Measurements from ENCODE around the gene CHRNA5. TPM values are rescaled to one million over a fixed set of nuclear protein-coding genes. Genes with fewer than 3 reads are reported as not detected.
"Not testable (repeated sequence)": the region's sequence is repeated elsewhere in the genome, so short reads cannot be mapped to it uniquely, and the experiment has no call there.

The CHRNA5 gene
- total RNA-seq, 5 donors from 2014 or later (not counting 1 experiment from before 2014, with no cell fraction given): 0.37 to 1.1 (median 0.57) TPM

DNA sequence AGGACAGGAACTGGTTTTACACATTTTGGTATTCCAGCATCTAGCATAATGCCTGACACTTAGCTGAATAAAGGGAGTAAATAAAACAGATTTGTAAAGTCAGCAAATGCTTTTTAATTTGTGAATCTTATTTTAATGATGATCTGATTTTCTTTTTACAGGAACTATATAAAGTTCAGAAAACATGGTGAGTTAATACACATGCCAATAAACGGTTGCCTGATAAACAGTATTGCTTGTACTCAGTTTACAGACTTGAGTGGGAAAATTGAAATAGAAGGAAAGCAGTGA lies 23.6 kb upstream of the CHRNA5 start:
- peak overlapping the region; percentile 94 for H3K27ac ChIP-seq (ENCODE audit: low read length)
- Mint-ChIP-seq H3K4me1 (peaks cover 24 to 38% (median 35%) of the 10 kb centered on the region in 3 donors), H3K9me3 (no peaks in the 10 kb centered on the region), H3K27ac (peak overlapping the region; percentile 98), H3K36me3 (peaks cover 22% of the 10 kb centered on the region), H3K4me3 (peak overlapping the region; percentile 87 to 96 (median 96)), H3K27me3 (no peaks in the 10 kb centered on the region)
- H3K4me3 ChIP-seq (ENCODE audit: control insufficient read depth in 1 of 2, extremely low read depth in 1 of 2, low read length in 1 of 2): peak overlapping the region in 1 of 2 donors; percentile 83
- POLR2A ChIA-PET: no interaction called here
- H3K27me3 ChIP-seq (replicated peaks in 1 of 2; ENCODE audit: control insufficient read depth in 2 of 2, extremely low read depth in 1 of 2, insufficient read depth in 2 of 2, low read length in 1 of 2): no peaks in the 10 kb centered on the region
- WGBS (ENCODE audit: insufficient coverage): no CpG with 5 or more reads among the region's 1 CpG
- H3K9me3 ChIP-seq: no peaks in the 10 kb centered on the region
- no peak for DNase-seq
- peaks cover 16 to 28% of the 10 kb centered on the region in 2 experiments for H3K4me1 ChIP-seq (ENCODE audit: control insufficient read depth in 1 of 2, extremely low read depth in 1 of 2, insufficient read depth in 2 of 2, low read length in 2 of 2)
- ATAC-seq (replicated peaks in 1 of 4): no peak
- CTCF ChIA-PET: interaction anchor here in 1 of 2 donors (2.7 kb wide), 1 partner anchor 24 kb away, joined by 11 read pairs; the partner anchor contains the start of gene CHRNA5
- peaks cover 4 to 42% of the 10 kb centered on the region in 2 donors for H3K36me3 ChIP-seq (ENCODE audit: control insufficient read depth in 2 of 2, extremely low read depth in 1 of 2, insufficient read depth in 1 of 2, low read length in 1 of 2)

DNA sequence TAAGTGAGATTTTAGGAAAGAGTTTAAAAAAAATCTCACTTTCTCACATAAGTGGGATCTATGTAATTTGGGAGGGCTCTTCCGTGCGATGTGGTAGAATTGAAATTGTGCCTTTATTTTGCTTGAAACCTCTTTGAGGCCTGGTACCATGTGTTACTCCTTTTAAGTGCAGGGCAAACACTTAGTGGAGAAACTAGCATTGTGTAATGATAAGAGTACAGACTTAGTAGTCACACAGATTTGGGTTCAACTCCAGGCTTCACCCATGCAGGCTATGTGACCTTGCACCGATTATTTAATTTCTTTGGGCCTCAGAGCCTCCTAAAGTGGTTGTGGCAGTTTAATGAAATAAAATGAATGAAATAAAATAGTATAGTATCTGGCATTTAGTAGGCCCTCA lies 22.7 kb upstream of the CHRNA5 start:
- WGBS (ENCODE audit: insufficient coverage): no CpG with 5 or more reads among the region's 3 CpGs
- peaks cover 4 to 51% of the 10 kb centered on the region in 2 donors for H3K36me3 ChIP-seq (ENCODE audit: control insufficient read depth in 2 of 2, extremely low read depth in 1 of 2, insufficient read depth in 1 of 2, low read length in 1 of 2)
- no peaks in the 10 kb centered on the region for H3K27me3 ChIP-seq (replicated peaks in 1 of 2; ENCODE audit: control insufficient read depth in 2 of 2, extremely low read depth in 1 of 2, insufficient read depth in 2 of 2, low read length in 1 of 2)
- peaks cover 25% of the 10 kb centered on the region for H3K36me3 Mint-ChIP-seq
- DNase-seq: no peak
- H3K4me1 ChIP-seq (ENCODE audit: control insufficient read depth in 1 of 2, extremely low read depth in 1 of 2, insufficient read depth in 2 of 2, low read length in 2 of 2): peaks cover 16 to 28% of the 10 kb centered on the region in 2 experiments
- CTCF ChIA-PET: no interaction called here
- peak overlapping the region; percentile 36 to 96 (median 87) for H3K4me3 Mint-ChIP-seq
- no peak overlapping the region for H3K27ac ChIP-seq (ENCODE audit: low read length)
- H3K4me1 Mint-ChIP-seq: peaks cover 24 to 38% (median 35%) of the 10 kb centered on the region in 3 donors
- no peaks in the 10 kb centered on the region for H3K9me3 Mint-ChIP-seq
- POLR2A ChIA-PET: no interaction called here
- no peaks in the 10 kb centered on the region for H3K27me3 Mint-ChIP-seq
- H3K4me3 ChIP-seq (ENCODE audit: control insufficient read depth in 1 of 2, extremely low read depth in 1 of 2, low read length in 1 of 2): no peak overlapping the region
- peak overlapping the region in 1 of 2 donors; percentile 55 for H3K27ac Mint-ChIP-seq
- no peaks in the 10 kb centered on the region for H3K9me3 ChIP-seq
- no peak for ATAC-seq (replicated peaks in 1 of 4)

DNA sequence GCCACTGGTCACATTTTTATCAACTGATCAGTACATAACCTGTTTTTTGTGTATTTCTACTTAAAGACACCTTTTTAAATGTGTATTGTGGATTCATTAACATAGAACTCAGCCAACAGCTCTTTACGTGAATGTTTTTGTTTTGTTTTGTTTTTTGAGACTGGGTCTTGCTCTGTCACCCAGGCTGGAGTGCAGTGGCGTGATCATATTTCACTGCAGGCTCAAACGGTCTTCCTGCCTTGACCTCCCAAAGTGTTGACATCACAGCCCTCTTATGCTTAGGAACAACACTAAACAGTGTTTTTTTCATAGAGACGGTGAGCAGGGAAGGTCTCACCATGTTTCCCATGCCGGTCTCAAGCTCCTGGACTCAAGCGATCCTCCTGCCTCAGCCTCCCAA lies 15.1 kb upstream of the CHRNA5 start:
- Mint-ChIP-seq H3K4me1 (peaks cover 0 to 7% (median 2%) of the 10 kb centered on the region in 3 donors), H3K9me3 (no peaks in the 10 kb centered on the region), H3K4me3 (no peak overlapping the region), H3K27me3 (no peaks in the 10 kb centered on the region), H3K27ac (no peak overlapping the region), H3K36me3 (peaks cover 37% of the 10 kb centered on the region)
- Histone ChIP-seq H3K4me1 (ENCODE audit: control insufficient read depth in 1 of 2, extremely low read depth in 1 of 2, insufficient read depth in 2 of 2, low read length in 2 of 2) (no peaks in the 10 kb centered on the region), H3K9me3 (no peaks in the 10 kb centered on the region), H3K27ac (ENCODE audit: low read length) (no peak overlapping the region), H3K36me3 (ENCODE audit: control insufficient read depth in 2 of 2, extremely low read depth in 1 of 2, insufficient read depth in 1 of 2, low read length in 1 of 2) (peaks cover 2 to 61% of the 10 kb centered on the region in 2 donors), H3K4me3 (ENCODE audit: control insufficient read depth in 1 of 2, extremely low read depth in 1 of 2, low read length in 1 of 2) (no peak overlapping the region), H3K27me3 (replicated peaks in 1 of 2; ENCODE audit: control insufficient read depth in 2 of 2, extremely low read depth in 1 of 2, insufficient read depth in 2 of 2, low read length in 1 of 2) (no peaks in the 10 kb centered on the region)
- ChIA-PET POLR2A (no interaction called here), CTCF (no interaction called here)
- ATAC-seq (replicated peaks in 1 of 4): no peak
- 82% methylated on average over 3 of the region's 6 CpGs for WGBS (ENCODE audit: insufficient coverage)
- DNase-seq: no peak

DNA sequence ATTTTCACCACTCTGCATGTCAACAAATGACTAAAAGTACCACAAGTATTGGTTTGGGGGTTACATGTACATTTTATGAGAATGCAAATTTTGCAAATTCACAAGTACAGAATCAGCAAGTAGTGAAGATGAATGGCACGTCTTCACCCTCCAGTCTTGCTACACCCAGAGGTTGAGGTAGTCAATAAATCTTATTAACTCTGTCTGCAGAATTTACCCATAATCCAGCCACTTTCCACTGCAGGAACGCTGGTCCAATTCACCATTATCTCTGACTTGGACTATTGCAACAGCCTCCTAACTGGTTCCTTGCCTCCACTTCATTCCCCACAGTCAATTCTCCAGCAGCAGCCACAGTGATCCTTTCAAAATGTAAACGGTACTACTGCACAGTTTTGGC lies 14.5 kb upstream of the CHRNA5 start:
- H3K4me3 Mint-ChIP-seq: no peak overlapping the region
- Histone ChIP-seq H3K27ac (ENCODE audit: low read length) (no peak overlapping the region), H3K36me3 (ENCODE audit: control insufficient read depth in 2 of 2, extremely low read depth in 1 of 2, insufficient read depth in 1 of 2, low read length in 1 of 2) (peaks cover 2 to 55% of the 10 kb centered on the region in 2 donors), H3K27me3 (replicated peaks in 1 of 2; ENCODE audit: control insufficient read depth in 2 of 2, extremely low read depth in 1 of 2, insufficient read depth in 2 of 2, low read length in 1 of 2) (no peaks in the 10 kb centered on the region), H3K9me3 (no peaks in the 10 kb centered on the region), H3K4me3 (ENCODE audit: control insufficient read depth in 1 of 2, extremely low read depth in 1 of 2, low read length in 1 of 2) (no peak overlapping the region), H3K4me1 (ENCODE audit: control insufficient read depth in 1 of 2, extremely low read depth in 1 of 2, insufficient read depth in 2 of 2, low read length in 2 of 2) (no peaks in the 10 kb centered on the region)
- ATAC-seq (replicated peaks in 1 of 4): no peak
- H3K4me1 Mint-ChIP-seq: peaks cover 0 to 4% (median 2%) of the 10 kb centered on the region in 3 donors
- no peak overlapping the region for H3K27ac Mint-ChIP-seq
- peaks cover 30% of the 10 kb centered on the region for H3K36me3 Mint-ChIP-seq
- WGBS (ENCODE audit: insufficient coverage): 82% methylated on average over 2 of the region's 3 CpGs
- no peaks in the 10 kb centered on the region for H3K27me3 Mint-ChIP-seq
- POLR2A ChIA-PET: no interaction called here
- CTCF ChIA-PET: no interaction called here
- DNase-seq: no peak
- no peaks in the 10 kb centered on the region for H3K9me3 Mint-ChIP-seq

DNA sequence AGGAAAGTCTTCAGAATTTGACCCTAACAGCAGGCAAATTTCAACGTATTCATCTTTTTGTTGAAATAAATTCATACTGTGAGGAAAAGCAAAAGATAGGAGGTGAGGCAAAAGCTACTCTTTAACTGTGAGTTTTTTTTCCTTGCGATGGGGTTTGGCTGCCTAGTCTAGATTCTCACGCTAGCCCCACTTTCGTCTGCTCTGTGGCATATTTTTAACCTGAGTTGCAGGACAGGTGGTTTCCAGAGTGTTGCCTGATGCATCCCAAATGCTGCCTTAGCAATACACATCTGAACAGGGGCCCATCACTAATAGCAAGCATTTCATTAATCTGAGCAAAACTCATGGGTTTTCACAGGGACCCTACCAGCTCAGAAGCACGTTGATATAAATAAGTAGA lies 13.4 kb upstream of the CHRNA5 start:
- Mint-ChIP-seq H3K27me3 (no peaks in the 10 kb centered on the region), H3K36me3 (peaks cover 23% of the 10 kb centered on the region), H3K4me3 (no peak overlapping the region), H3K4me1 (peaks cover 0 to 2% (median 0%) of the 10 kb centered on the region in 3 donors), H3K27ac (no peak overlapping the region), H3K9me3 (no peaks in the 10 kb centered on the region)
- DNase-seq (no peak), ATAC-seq (replicated peaks in 1 of 4) (no peak)
- H3K4me1 ChIP-seq (ENCODE audit: control insufficient read depth in 1 of 2, extremely low read depth in 1 of 2, insufficient read depth in 2 of 2, low read length in 2 of 2): no peaks in the 10 kb centered on the region
- H3K27me3 ChIP-seq (replicated peaks in 1 of 2; ENCODE audit: control insufficient read depth in 2 of 2, extremely low read depth in 1 of 2, insufficient read depth in 2 of 2, low read length in 1 of 2): no peaks in the 10 kb centered on the region
- H3K36me3 ChIP-seq (ENCODE audit: control insufficient read depth in 2 of 2, extremely low read depth in 1 of 2, insufficient read depth in 1 of 2, low read length in 1 of 2): peaks cover 2 to 45% of the 10 kb centered on the region in 2 donors
- WGBS (ENCODE audit: insufficient coverage): 77% methylated on average over 3 of the region's 5 CpGs
- H3K27ac ChIP-seq (ENCODE audit: low read length): no peak overlapping the region
- H3K4me3 ChIP-seq (ENCODE audit: control insufficient read depth in 1 of 2, extremely low read depth in 1 of 2, low read length in 1 of 2): no peak overlapping the region
- no peaks in the 10 kb centered on the region for H3K9me3 ChIP-seq
- ChIA-PET POLR2A (no interaction called here), CTCF (interaction anchor here in 1 of 2 donors (1.5 kb wide), 1 partner anchor 8 kb away, joined by 4 read pairs; no protein-coding TSS in a partner anchor)

DNA sequence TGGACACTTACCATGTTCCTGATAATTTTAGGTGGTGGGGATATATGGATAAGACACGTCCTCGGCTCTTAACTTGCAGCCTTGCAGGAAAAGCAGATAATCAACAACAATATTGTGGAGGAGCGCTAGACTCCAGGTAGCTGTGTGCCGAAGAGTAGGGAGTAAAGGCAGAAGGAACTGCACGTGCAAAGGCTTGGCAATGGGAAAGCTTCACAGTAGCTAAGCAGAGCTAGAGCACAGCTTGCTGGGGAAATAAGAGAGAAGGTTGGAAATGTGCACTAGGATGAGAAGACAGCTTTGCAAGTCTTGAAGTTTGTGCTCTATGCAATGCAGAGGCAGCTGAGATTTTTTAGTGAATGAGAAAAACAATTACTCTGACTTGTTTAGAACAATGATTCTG lies 12.7 kb upstream of the CHRNA5 start:
- peaks cover 22% of the 10 kb centered on the region for H3K36me3 Mint-ChIP-seq
- no peak for ATAC-seq (replicated peaks in 1 of 4)
- H3K36me3 ChIP-seq (ENCODE audit: control insufficient read depth in 2 of 2, extremely low read depth in 1 of 2, insufficient read depth in 1 of 2, low read length in 1 of 2): peaks cover 2 to 38% of the 10 kb centered on the region in 2 donors
- POLR2A ChIA-PET: interaction anchor here in 1 of 2 donors (1.0 kb wide), 1 partner anchor 7 kb away, joined by 4 read pairs; no protein-coding TSS in a partner anchor
- CTCF ChIA-PET: interaction anchor here in 1 of 2 donors (1.5 kb wide), 1 partner anchor 9 kb away, joined by 4 read pairs; no protein-coding TSS in a partner anchor
- no peaks in the 10 kb centered on the region for H3K9me3 Mint-ChIP-seq
- H3K4me1 Mint-ChIP-seq: peaks cover 0 to 2% (median 0%) of the 10 kb centered on the region in 3 donors
- no peak overlapping the region for H3K4me3 ChIP-seq (ENCODE audit: control insufficient read depth in 1 of 2, extremely low read depth in 1 of 2, low read length in 1 of 2)
- H3K27me3 ChIP-seq (replicated peaks in 1 of 2; ENCODE audit: control insufficient read depth in 2 of 2, extremely low read depth in 1 of 2, insufficient read depth in 2 of 2, low read length in 1 of 2): no peaks in the 10 kb centered on the region
- H3K4me3 Mint-ChIP-seq: no peak overlapping the region
- no peak overlapping the region for H3K27ac ChIP-seq (ENCODE audit: low read length)
- DNase-seq: no peak
- 97% methylated on average over 3 of the region's 5 CpGs for WGBS (ENCODE audit: insufficient coverage)
- H3K9me3 ChIP-seq: no peaks in the 10 kb centered on the region
- H3K4me1 ChIP-seq (ENCODE audit: control insufficient read depth in 1 of 2, extremely low read depth in 1 of 2, insufficient read depth in 2 of 2, low read length in 2 of 2): no peaks in the 10 kb centered on the region
- no peaks in the 10 kb centered on the region for H3K27me3 Mint-ChIP-seq
- H3K27ac Mint-ChIP-seq: peak overlapping the region in 1 of 2 donors; percentile 77

DNA sequence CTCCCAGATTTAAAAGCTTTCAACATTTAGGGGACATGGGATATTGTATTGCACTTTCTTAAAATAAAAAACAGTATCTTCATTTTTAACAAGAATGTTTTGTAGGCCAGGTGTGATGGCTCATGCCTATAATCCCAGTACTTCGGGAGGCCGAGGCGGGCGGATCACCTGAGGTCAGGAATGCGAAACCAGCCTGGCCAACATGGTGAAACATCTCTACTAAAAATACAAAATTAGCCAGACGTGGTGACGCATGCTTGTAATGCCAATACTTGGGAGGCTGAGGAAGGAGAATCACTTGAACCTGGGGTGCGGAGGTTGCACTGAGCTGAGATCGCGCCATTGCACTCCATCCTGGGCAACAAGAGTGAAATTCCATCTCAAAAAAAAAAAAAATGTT lies 5.1 kb upstream of the CHRNA5 start:
- H3K36me3 Mint-ChIP-seq; H3K27ac Mint-ChIP-seq; H3K4me3 ChIP-seq (ENCODE audit: control insufficient read depth in 1 of 2, extremely low read depth in 1 of 2, low read length in 1 of 2); H3K9me3 Mint-ChIP-seq; CTCF ChIA-PET; H3K4me3 Mint-ChIP-seq; H3K9me3 ChIP-seq; H3K36me3 ChIP-seq (ENCODE audit: control insufficient read depth in 2 of 2, extremely low read depth in 1 of 2, insufficient read depth in 1 of 2, low read length in 1 of 2); H3K4me1 ChIP-seq (ENCODE audit: control insufficient read depth in 1 of 2, extremely low read depth in 1 of 2, insufficient read depth in 2 of 2, low read length in 2 of 2); DNase-seq; ATAC-seq (replicated peaks in 1 of 4); H3K27me3 ChIP-seq (replicated peaks in 1 of 2; ENCODE audit: control insufficient read depth in 2 of 2, extremely low read depth in 1 of 2, insufficient read depth in 2 of 2, low read length in 1 of 2); POLR2A ChIA-PET; H3K27ac ChIP-seq (ENCODE audit: low read length): not testable (repeated sequence)
- peaks cover 9 to 11% (median 11%) of the 10 kb centered on the region in 3 donors for H3K4me1 Mint-ChIP-seq
- peaks cover 8 to 14% of the 10 kb centered on the region in 2 donors for H3K27me3 Mint-ChIP-seq
- no CpG with 5 or more reads among the region's 10 CpGs for WGBS (ENCODE audit: insufficient coverage)
